H9 (cell line): Measurements from ENCODE around the gene TIAM2. TPM values are rescaled to one million over a fixed set of nuclear protein-coding genes. Genes with fewer than 3 reads are reported as not detected.

ENCODE experiments used
- DNase-seq: peaks from one replicate; pipeline ENCODE4 v3.0.0-alpha.2; 2017
- H2AFZ ChIP-seq: one replicate; pipeline ENCODE4 v1.6.1; 2013; ENCODE audit warnings: mild to moderate bottlenecking, low read length, control low read depth, moderate library complexity
- H2AK5ac ChIP-seq: 2 replicates; pipeline ENCODE4 v1.6.1; 2013; ENCODE audit warnings: low read length, control low read depth, mixed read lengths; ENCODE audit not compliant: insufficient read length
- H2BK120ac ChIP-seq: one replicate; pipeline ENCODE4 v1.6.1; 2013; ENCODE audit warnings: low read depth, mild to moderate bottlenecking, low read length, control low read depth, inconsistent platforms; ENCODE audit not compliant: poor library complexity, severe bottlenecking
- H2BK12ac ChIP-seq: 2 replicates; pipeline ENCODE4 v1.6.1; 2013; ENCODE audit warnings: low read length, control low read depth, mixed read lengths, low read depth; ENCODE audit not compliant: insufficient read length
- H2BK15ac ChIP-seq: 2 replicates; pipeline ENCODE4 v1.6.1; 2013; ENCODE audit warnings: low read depth, low read length, control low read depth
- H2BK20ac ChIP-seq: one replicate; pipeline ENCODE4 v1.6.1; 2013; ENCODE audit warnings: low read depth, mild to moderate bottlenecking, low read length, control low read depth, inconsistent platforms; ENCODE audit not compliant: poor library complexity, severe bottlenecking
- H2BK5ac ChIP-seq: 2 replicates; pipeline ENCODE4 v1.6.1; 2013; ENCODE audit warnings: low read length, control low read depth, mixed read lengths; ENCODE audit not compliant: insufficient read length
- H3K14ac ChIP-seq: 2 replicates; pipeline ENCODE4 v1.6.1; 2013; ENCODE audit warnings: low read length, control low read depth; ENCODE audit not compliant: insufficient read depth
- H3K18ac ChIP-seq: 2 replicates; pipeline ENCODE4 v1.6.1; 2013; ENCODE audit warnings: low read depth, mild to moderate bottlenecking, mixed read lengths, low read length, control low read depth; ENCODE audit not compliant: insufficient read length
- H3K23ac ChIP-seq: 2 replicates; pipeline ENCODE4 v1.6.1; 2013; ENCODE audit warnings: low read length, control low read depth, mixed read lengths, low read depth; ENCODE audit not compliant: insufficient read length
- H3K23me2 ChIP-seq: 2 replicates; pipeline ENCODE4 v1.6.1; 2013; ENCODE audit warnings: low read depth, mild to moderate bottlenecking, mixed read lengths, low read length, control low read depth; ENCODE audit not compliant: insufficient read length, poor library complexity, severe bottlenecking
- H3K27ac ChIP-seq: 2 replicates; pipeline ENCODE4 v1.5.1; 2013; ENCODE audit warnings: low read length, control low read depth, mixed read lengths, low read depth; ENCODE audit not compliant: insufficient read length
- H3K27me3 ChIP-seq: 2 replicates; pipeline ENCODE4 v1.6.1; 2013; ENCODE audit warnings: low read length, control low read depth, inconsistent platforms; ENCODE audit not compliant: insufficient read depth
- H3K4ac ChIP-seq: 2 replicates; pipeline ENCODE4 v1.6.1; 2013; ENCODE audit warnings: low read depth, mild to moderate bottlenecking, control low read depth, inconsistent platforms, low read length, moderate library complexity
- H3K4me1 ChIP-seq: 2 replicates; pipeline ENCODE4 v1.6.1; 2013; ENCODE audit warnings: low read length, control low read depth, inconsistent platforms; ENCODE audit not compliant: insufficient read depth
- H3K4me2 ChIP-seq: 2 replicates; pipeline ENCODE4 v1.6.1; 2013; ENCODE audit warnings: low read length, control low read depth, mixed read lengths; ENCODE audit not compliant: insufficient read length, insufficient read depth
- H3K56ac ChIP-seq: 2 replicates; pipeline ENCODE4 v1.6.1; 2013; ENCODE audit warnings: low read depth, mild to moderate bottlenecking, mixed read lengths, low read length, control low read depth; ENCODE audit not compliant: insufficient read length
- H3K79me1 ChIP-seq: 2 replicates; pipeline ENCODE4 v1.6.1; 2013; ENCODE audit warnings: low read depth, mild to moderate bottlenecking, moderate library complexity, low read length, control low read depth, inconsistent platforms; ENCODE audit not compliant: insufficient read depth, poor library complexity, severe bottlenecking
- H3K79me2 ChIP-seq: 2 replicates; pipeline ENCODE4 v1.6.1; 2013; ENCODE audit warnings: low read length, control low read depth, inconsistent platforms; ENCODE audit not compliant: insufficient read depth
- H3K9ac ChIP-seq: 2 replicates; pipeline ENCODE4 v1.6.1; 2013; ENCODE audit warnings: low read length, control low read depth, mixed read lengths; ENCODE audit not compliant: insufficient read length; ENCODE audit errors: extremely low read depth
- H3K9me3 ChIP-seq: one replicate; pipeline ENCODE4 v1.6.1; 2013; ENCODE audit warnings: low read depth, low read length, inconsistent platforms; ENCODE audit not compliant: control insufficient read depth
- H3T11ph ChIP-seq: one replicate; pipeline ENCODE4 v1.6.1; 2013; ENCODE audit warnings: mild to moderate bottlenecking, low read length, control low read depth, inconsistent platforms
- H4K20me1 ChIP-seq: one replicate; pipeline ENCODE4 v1.6.1; 2013; ENCODE audit not compliant: control insufficient read depth, insufficient read length, insufficient read depth
- H4K5ac ChIP-seq: 2 replicates; pipeline ENCODE4 v1.6.1; 2013; ENCODE audit warnings: low read depth, mild to moderate bottlenecking, mixed read lengths, low read length, control low read depth; ENCODE audit not compliant: insufficient read length
- H4K8ac ChIP-seq: replicated peaks from 2 replicates; pipeline ENCODE4 v1.6.1; 2013; ENCODE audit warnings: low read length, control low read depth, mixed read lengths, low read depth; ENCODE audit not compliant: insufficient read length
- H4K91ac ChIP-seq: 2 replicates; pipeline ENCODE4 v1.6.1; 2013; ENCODE audit warnings: low read depth, mild to moderate bottlenecking, moderate library complexity, mixed read lengths, low read length, control low read depth; ENCODE audit not compliant: insufficient read length
- H3K27ac Mint-ChIP-seq, 3 experiments: 2 replicates in 2 of 3; 3 replicates in 1 of 3; pipeline ENCODE4 v1.8.0; 2020 to 2021; ENCODE audit warnings: mixed read lengths in 3 of 3, mild to moderate bottlenecking in 1 of 3, moderate library complexity in 1 of 3
- H3K27me3 Mint-ChIP-seq: 2 replicates; pipeline ENCODE4 v1.8.0; 2021; ENCODE audit warnings: low read depth, mild to moderate bottlenecking, moderate library complexity, mixed read lengths
- H3K36me3 Mint-ChIP-seq, 3 experiments: 2 replicates in 2 of 3; 3 replicates in 1 of 3; pipeline ENCODE4 v1.8.0; 2020 to 2021; ENCODE audit warnings: low read depth in 3 of 3, mixed read lengths in 3 of 3; ENCODE audit not compliant: insufficient read depth in 1 of 3
- H3K4me1 Mint-ChIP-seq, 2 experiments: 2 replicates each; pipeline ENCODE4 v1.8.0; 2020; ENCODE audit warnings: mixed read lengths in 2 of 2
- H3K4me3 Mint-ChIP-seq, 2 experiments: 2 replicates in 1 of 2; 3 replicates in 1 of 2; pipeline ENCODE4 v1.8.0; 2020 to 2021; ENCODE audit warnings: mild to moderate bottlenecking in 2 of 2, mixed read lengths in 2 of 2, moderate library complexity in 1 of 2
- H3K9me3 Mint-ChIP-seq, 2 experiments: 2 replicates in 1 of 2; 3 replicates in 1 of 2; pipeline ENCODE4 v1.8.0; 2020; ENCODE audit warnings: mild to moderate bottlenecking in 2 of 2, mixed read lengths in 2 of 2, moderate library complexity in 1 of 2
- WGBS: extraction: QIAGEN DNeasy Blood & Tissue Kit; methylation state at CpG from one replicate; pipeline ENCODE4 v1.1.7; 2013; ENCODE audit warnings: missing lambda C conversion rate, low lambda C conversion rate, mixed read lengths; ENCODE audit not compliant: insufficient read length; ENCODE audit errors: extremely low coverage; 5-methylcytosine and 5-hydroxymethylcytosine counted together
- total RNA-seq: library from RNA; stranded (reverse); gene quantifications from 2 replicates; pipeline ENCODE4 v1.2.1, GENCODE V29; 2021
- TF ChIP-seq, protein P1 (sequence below): fragments of 200-600 bp; sonication (generic); conservative IDR thresholded peaks from 3 replicates; pipeline ENCODE4 v1.8.0; 2021; ENCODE audit warnings: antibody characterized with exemption, mild to moderate bottlenecking

Gene TIAM2
- total RNA-seq, 1 experiment from 2014 or later: 6.3 TPM

DNA sequence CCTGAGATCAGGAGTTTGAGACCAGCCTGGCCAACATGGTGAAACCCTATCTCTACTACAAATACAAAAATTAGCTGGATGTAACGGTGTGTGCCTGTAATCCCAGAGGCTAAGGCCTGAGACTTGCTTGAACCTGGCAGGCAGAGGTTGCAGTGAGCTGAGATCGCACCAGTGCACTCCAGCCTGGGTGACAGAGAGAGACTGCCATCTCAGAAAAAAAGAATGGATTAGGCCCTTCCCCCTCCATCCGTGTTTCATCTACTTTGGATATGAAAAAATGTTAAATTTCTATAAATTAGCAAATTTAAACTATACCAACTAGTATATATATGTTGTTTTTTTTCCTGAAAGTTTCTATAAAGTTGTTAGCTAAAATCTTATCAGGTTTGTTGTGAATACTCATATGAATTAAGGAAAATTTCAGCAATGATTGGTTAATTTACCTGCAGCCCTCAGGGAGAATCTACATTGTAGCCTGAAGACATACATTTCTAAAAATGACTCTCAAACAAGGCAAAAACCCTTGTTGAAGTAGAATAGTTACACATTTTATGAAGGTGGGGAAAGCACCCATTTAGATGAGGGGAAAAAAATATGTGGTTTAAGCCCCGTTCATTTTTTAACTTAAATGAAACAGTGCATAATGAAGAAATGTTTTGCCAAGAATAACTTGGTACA, 120.9 kb downstream of the TIAM2 start:
- Histone ChIP-seq H3K4me1 (peaks cover 14% of the 10 kb centered on the region; the same call in 1 of the 2 replicates), H3K18ac (no peak overlapping the region), H3K79me1 (no peaks in the 10 kb centered on the region), H2BK20ac (no peak overlapping the region), H2BK5ac (no peak overlapping the region), H3K4me2 (no peak overlapping the region), H3T11ph (no peak overlapping the region), H4K8ac (no peak overlapping the region), H3K79me2 (no peaks in the 10 kb centered on the region), H3K23ac (no peak overlapping the region), H4K20me1 (no peaks in the 10 kb centered on the region), H2AFZ (no peak overlapping the region), H3K14ac (no peak overlapping the region), H3K27ac (no peak overlapping the region), H3K4ac (no peak overlapping the region), H2BK12ac (no peak overlapping the region), H3K23me2 (no peaks in the 10 kb centered on the region), H3K27me3 (no peaks in the 10 kb centered on the region), H3K9me3 (no peaks in the 10 kb centered on the region), H3K9ac (no peak overlapping the region), H2BK15ac (no peak overlapping the region), H2BK120ac (no peak overlapping the region), H4K91ac (no peak overlapping the region), H3K56ac (no peak overlapping the region), H2AK5ac (no peak overlapping the region), H4K5ac (no peak overlapping the region)
- Mint-ChIP-seq H3K9me3 (peaks cover 0 to 5% of the 10 kb centered on the region in 2 experiments; a peak in 2 of 5 replicates), H3K4me3 (no peak overlapping the region), H3K27ac (peak overlapping the region in 2 of 3 experiments; percentile 21 to 71; a peak in 2 of 7 replicates), H3K36me3 (peaks cover 0 to 4% (median 0%) of the 10 kb centered on the region in 3 experiments; a peak in 4 of 7 replicates), H3K4me1 (peaks cover 42 to 54% of the 10 kb centered on the region in 2 experiments), H3K27me3 (peaks cover 1% of the 10 kb centered on the region; the same call in 1 of the 2 replicates)
- no peak for DNase-seq
- WGBS: no CpG with 5 or more reads among the region's 4 CpGs
- TF ChIP-seq, protein P1, sequence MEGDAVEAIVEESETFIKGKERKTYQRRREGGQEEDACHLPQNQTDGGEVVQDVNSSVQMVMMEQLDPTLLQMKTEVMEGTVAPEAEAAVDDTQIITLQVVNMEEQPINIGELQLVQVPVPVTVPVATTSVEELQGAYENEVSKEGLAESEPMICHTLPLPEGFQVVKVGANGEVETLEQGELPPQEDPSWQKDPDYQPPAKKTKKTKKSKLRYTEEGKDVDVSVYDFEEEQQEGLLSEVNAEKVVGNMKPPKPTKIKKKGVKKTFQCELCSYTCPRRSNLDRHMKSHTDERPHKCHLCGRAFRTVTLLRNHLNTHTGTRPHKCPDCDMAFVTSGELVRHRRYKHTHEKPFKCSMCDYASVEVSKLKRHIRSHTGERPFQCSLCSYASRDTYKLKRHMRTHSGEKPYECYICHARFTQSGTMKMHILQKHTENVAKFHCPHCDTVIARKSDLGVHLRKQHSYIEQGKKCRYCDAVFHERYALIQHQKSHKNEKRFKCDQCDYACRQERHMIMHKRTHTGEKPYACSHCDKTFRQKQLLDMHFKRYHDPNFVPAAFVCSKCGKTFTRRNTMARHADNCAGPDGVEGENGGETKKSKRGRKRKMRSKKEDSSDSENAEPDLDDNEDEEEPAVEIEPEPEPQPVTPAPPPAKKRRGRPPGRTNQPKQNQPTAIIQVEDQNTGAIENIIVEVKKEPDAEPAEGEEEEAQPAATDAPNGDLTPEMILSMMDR: no peak
